HepG2 (cell line): ENCODE data around the gene RAB3D. TPM values are rescaled to one million over a fixed set of nuclear protein-coding genes. Genes with fewer than 3 reads are reported as not detected.

Source experiments
- ATAC-seq: fragments of 200-7000 bp; cut with Tn5 transposase; 3 replicates; pipeline ENCODE4 v1.9.1; 2020; ENCODE audit warnings: mild to moderate bottlenecking, moderate library complexity
- BruUV-seq: library from RNA; stranded (reverse); fragments of 400-500 nt; replicated peaks from 2 replicates; lab custom pipeline; 2021; lab: Mats Ljungman, UMichigan
- CTCF ChIA-PET: fragments of 300-600 bp; formaldehyde crosslinking; extraction: SDS; loops from one replicate; lab custom pipeline; 2021; ENCODE audit warnings: low total read pairs, inconsistent platforms, low intra/inter-chr PET ratio; lab: Yijun Ruan, JAX
- POLR2A ChIA-PET: fragments of 350-600 bp; sonication (Branson Sonifier 250); formaldehyde crosslinking; loops from one replicate; lab custom pipeline; 2020; ENCODE audit warnings: antibody characterized with exemption, inconsistent platforms; lab: Yijun Ruan, JAX
- DNase-seq: peaks from one replicate; pipeline ENCODE4 v3.0.0-alpha.2; 2015; ENCODE audit warnings: low spot score
- FAIRE-seq: peaks from 3 replicates; lab custom pipeline; 2011; peaks lifted over from hg19 to GRCh38; lab: Jason Lieb, UNC
- H2AFZ ChIP-seq: one replicate; pipeline ENCODE4 v1.6.1; 2011; ENCODE audit warnings: low read length, inconsistent platforms
- H3K27ac ChIP-seq: fragments of 300-600 bp; 3 replicates; pipeline ENCODE4 v1.8.0; 2011; ENCODE audit warnings: mixed run types, mild to moderate bottlenecking, mixed read lengths, low read length, inconsistent platforms; ENCODE audit not compliant: insufficient read depth; ENCODE audit errors: extremely low read length
- H3K27me3 ChIP-seq, 2 experiments: fragments of 200-600 bp in 1 of 2; 2 replicates in 1 of 2; 3 replicates in 1 of 2; pipeline versions ENCODE4 v1.6.0 to v1.8.0; 2011; ENCODE audit warnings: low read length in 2 of 2, mild to moderate bottlenecking in 2 of 2, moderate library complexity in 2 of 2, inconsistent platforms in 1 of 2; ENCODE audit not compliant: insufficient read depth in 2 of 2, control insufficient read depth in 1 of 2
- H3K36me3 ChIP-seq, 2 experiments: fragments of 200-600 bp in 1 of 2; replicated peaks in 1 of 2; 2 replicates in 1 of 2; 3 replicates in 1 of 2; pipeline versions ENCODE4 v1.5.1 to v1.8.0; 2011; ENCODE audit warnings: low read length in 2 of 2, inconsistent platforms in 1 of 2; ENCODE audit not compliant: insufficient read depth in 2 of 2, control insufficient read depth in 1 of 2
- H3K4me1 ChIP-seq: 2 replicates; pipeline ENCODE4 v1.5.1; 2012; ENCODE audit warnings: low read length, inconsistent platforms; ENCODE audit not compliant: insufficient read depth
- H3K4me2 ChIP-seq: 2 replicates; pipeline ENCODE4 v1.6.0; 2011; ENCODE audit warnings: low read depth, low read length, inconsistent platforms
- H3K4me3 ChIP-seq, 3 experiments: fragments of 200-600 bp in 1 of 3; sonication (generic), shearing (Covaris generic) in 1 of 3; replicated peaks in 1 of 3; 2 replicates each; pipeline ENCODE4 v1.5.1; 2011 to 2016; ENCODE audit warnings: low read length in 3 of 3, inconsistent platforms in 2 of 3, low read depth in 2 of 3, mild to moderate bottlenecking in 2 of 3, control low read depth in 1 of 3, mixed read lengths in 1 of 3; ENCODE audit not compliant: insufficient read depth in 1 of 3
- H3K79me2 ChIP-seq: one replicate; pipeline ENCODE4 v1.6.1; 2011; ENCODE audit warnings: low read length, inconsistent platforms; ENCODE audit not compliant: insufficient read depth
- H3K9ac ChIP-seq: 2 replicates; pipeline ENCODE4 v1.6.0; 2011; ENCODE audit warnings: mild to moderate bottlenecking, low read depth, low read length, inconsistent platforms; ENCODE audit not compliant: insufficient read depth
- H3K9me3 ChIP-seq: 2 replicates; pipeline ENCODE4 v1.5.1; 2012; ENCODE audit warnings: mild to moderate bottlenecking, low read length
- H4K20me1 ChIP-seq: 2 replicates; pipeline ENCODE4 v1.6.0; 2011; ENCODE audit warnings: inconsistent platforms, mild to moderate bottlenecking, low read length, moderate library complexity; ENCODE audit not compliant: insufficient read depth
- CBX1 ChIP-seq: IDR thresholded peaks from one replicate; pipeline ENCODE4 v1.6.1; 2016; ENCODE audit warnings: antibody characterized with exemption, low read depth
- PPARG ChIP-seq: conservative IDR thresholded peaks from 2 replicates; pipeline ENCODE4 v1.6.1; 2016; ENCODE audit warnings: missing biosample characterization, missing genetic modification reagents
- SRF ChIP-seq: IDR thresholded peaks from 2 replicates; pipeline ENCODE4 v1.6.1; 2011; ENCODE audit warnings: mild to moderate bottlenecking, low read depth, low read length, moderate library complexity
- TARDBP ChIP-seq: sonication (generic); formaldehyde crosslinking; IDR thresholded peaks from 2 replicates; pipeline ENCODE4 v1.8.0; 2022; ENCODE audit warnings: mild to moderate bottlenecking, missing genetic modification reagents
- ZNF615 ChIP-seq: sonication (generic); formaldehyde crosslinking; IDR thresholded peaks from 2 replicates; pipeline ENCODE4 v1.5.0; 2020; ENCODE audit warnings: mild to moderate bottlenecking, missing genetic modification reagents, borderline replicate concordance
- ZNF788 ChIP-seq: sonication (generic); formaldehyde crosslinking; IDR thresholded peaks from 2 replicates; pipeline ENCODE4 v1.5.0; 2020; ENCODE audit warnings: mild to moderate bottlenecking, missing genetic modification reagents, borderline replicate concordance
- WGBS: methylation state at CpG from one replicate; pipeline ENCODE4 v1.1.6; 2017; ENCODE audit warnings: low lambda C conversion rate; 5-methylcytosine and 5-hydroxymethylcytosine counted together
- in situ Hi-C: cut with HindIII; loops from 2 replicates; pipeline ENCODE4 v1.10.0; 2017; ENCODE audit warnings: low pct_unique_long_range_greater_than_20kb; ENCODE audit not compliant: extremely low pct_ligation_motif_present
- intact Hi-C: fragments of 100-400 bp; cut with micrococcal nuclease; formaldehyde crosslinking; loops from one replicate; pipeline ENCODE4 v1.10.0; 2022; ENCODE audit not compliant: unreplicated experiment
- polyA plus RNA-seq, 8 experiments: library from polyadenylated mRNA; depleted of rRNA in 3 of 8; stranded (reverse) in 7 of 8; unstranded in 1 of 8; fragments of >200 nt; fragmentation: Illumina TruSeq in 4 of 8; extraction: Trizol in 4 of 8; gene quantifications; 2 replicates each; pipeline versions ENCODE4 v1.2.1 to v1.2.3, GENCODE V29; 2011 to 2016; ENCODE audit warnings: low read depth in 4 of 8, missing spikeins in 1 of 8, mixed read lengths in 1 of 8; ENCODE audit not compliant: insufficient read depth in 1 of 8
- total RNA-seq, 5 experiments: library from RNA; depleted of rRNA; stranded (reverse); fragments of >200 nt; fragmentation: Illumina TruSeq; extraction: Trizol; gene quantifications; 2 replicates each; pipeline ENCODE4 v1.2.3, GENCODE V29; 2016; ENCODE audit warnings: low read depth in 1 of 5
- TF ChIP-seq, protein P1 (sequence below): sonication (generic); formaldehyde crosslinking; IDR thresholded peaks from 2 replicates; pipeline ENCODE4 v1.5.1; 2020; ENCODE audit warnings: mild to moderate bottlenecking, missing genetic modification reagents
- TF ChIP-seq, protein P2 (sequence below): sonication (generic); formaldehyde crosslinking; IDR thresholded peaks from 2 replicates; pipeline ENCODE4 v1.5.0; 2020; ENCODE audit warnings: mild to moderate bottlenecking, missing genetic modification reagents
- TF ChIP-seq, protein P3 (sequence below), 2 experiments: sonication (generic) in 1 of 2; formaldehyde crosslinking in 1 of 2; IDR thresholded peaks; 2 replicates each; pipeline versions ENCODE4 v1.5.1 to v1.6.1; 2011 to 2020; ENCODE audit warnings: borderline replicate concordance in 1 of 2, low read depth in 1 of 2, low read length in 1 of 2, mild to moderate bottlenecking in 1 of 2, missing genetic modification reagents in 1 of 2, moderate library complexity in 1 of 2

Gene RAB3D
- total and polyA plus RNA-seq, 2 of the 13 experiments (the other 11 are each of a cell fraction or from before 2014, with no cell fraction given) = 2.0 to 16.1 TPM

GRCh38 chr19:11377756-11378155 is 38.3 kb upstream of the RAB3D start:
- no TSS peak for BruUV-seq
- WGBS = 100% methylated on average over 2 of the region's 3 CpGs
- H3K79me2 ChIP-seq = peaks cover 12% of the 10 kb centered on the region
- ATAC-seq (no peak), DNase-seq (no peak), FAIRE-seq (no peak)
- H3K36me3 ChIP-seq = no peaks in the 10 kb centered on the region
- ChIA-PET POLR2A (interaction anchor here (1.1 to 1.3 kb wide), 2 partner anchors 32 to 58 kb away, joined by 3 read pairs; partner anchors contain the start of genes CCDC159, ODAD3, PRKCSH and TMEM205), CTCF (interaction anchor here (0.8 to 2.1 kb wide), 2 partner anchors 63 to 69 kb away, joined by 3 to 10 read pairs; no protein-coding TSS in a partner anchor)
- H3K4me1 ChIP-seq = peaks cover 52% of the 10 kb centered on the region
- intact Hi-C loops = loop anchor here (1.0 to 2.0 kb wide), 2 partner anchors 69 to 105 kb away; no protein-coding TSS in a partner anchor
- TF ChIP-seq TARDBP (CRISPR knock-in tag) = 0 out of 2 replicates have a peak, but pooled peaks have one; percentile 19
- TF ChIP-seq, protein P1, sequence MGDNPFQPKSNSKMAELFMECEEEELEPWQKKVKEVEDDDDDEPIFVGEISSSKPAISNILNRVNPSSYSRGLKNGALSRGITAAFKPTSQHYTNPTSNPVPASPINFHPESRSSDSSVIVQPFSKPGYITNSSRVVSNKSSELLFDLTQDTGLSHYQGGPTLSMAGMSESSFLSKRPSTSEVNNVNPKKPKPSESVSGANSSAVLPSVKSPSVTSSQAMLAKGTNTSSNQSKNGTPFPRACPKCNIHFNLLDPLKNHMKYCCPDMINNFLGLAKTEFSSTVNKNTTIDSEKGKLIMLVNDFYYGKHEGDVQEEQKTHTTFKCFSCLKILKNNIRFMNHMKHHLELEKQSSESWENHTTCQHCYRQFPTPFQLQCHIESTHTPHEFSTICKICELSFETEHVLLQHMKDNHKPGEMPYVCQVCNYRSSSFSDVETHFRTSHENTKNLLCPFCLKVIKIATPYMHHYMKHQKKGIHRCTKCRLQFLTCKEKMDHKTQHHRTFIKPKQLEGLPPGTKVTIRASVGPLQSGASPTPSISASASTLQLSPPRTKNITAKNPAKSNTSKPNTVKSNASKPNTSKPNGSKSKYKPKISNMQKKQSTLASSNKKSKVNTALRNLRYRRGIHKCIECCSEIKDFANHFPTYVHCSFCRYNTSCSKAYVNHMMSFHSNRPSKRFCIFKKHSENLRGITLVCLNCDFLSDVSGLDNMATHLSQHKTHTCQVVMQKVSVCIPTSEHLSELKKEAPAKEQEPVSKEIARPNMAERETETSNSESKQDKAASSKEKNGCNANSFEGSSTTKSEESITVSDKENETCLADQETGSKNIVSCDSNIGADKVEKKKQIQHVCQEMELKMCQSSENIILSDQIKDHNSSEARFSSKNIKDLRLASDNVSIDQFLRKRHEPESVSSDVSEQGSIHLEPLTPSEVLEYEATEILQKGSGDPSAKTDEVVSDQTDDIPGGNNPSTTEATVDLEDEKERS (CRISPR knock-in tag) = no peak
- H3K9ac ChIP-seq = no peak overlapping the region
- H3K4me3 ChIP-seq = no peak overlapping the region
- H3K4me2 ChIP-seq = no peak overlapping the region
- H3K27me3 ChIP-seq = no peaks in the 10 kb centered on the region; a peak in 1 of 5 replicates
- no peaks in the 10 kb centered on the region for H3K9me3 ChIP-seq
- no peaks in the 10 kb centered on the region for H4K20me1 ChIP-seq
- no peak overlapping the region for H2AFZ ChIP-seq
- H3K27ac ChIP-seq = no peak overlapping the region
- in situ Hi-C loops = no loop called here

- no peak for FAIRE-seq
- Histone ChIP-seq H3K79me2 (peaks cover 12% of the 10 kb centered on the region), H3K27ac (no peak overlapping the region), H3K36me3 (no peaks in the 10 kb centered on the region), H3K4me3 (no peak overlapping the region), H3K4me1 (peaks cover 52% of the 10 kb centered on the region), H3K27me3 (no peaks in the 10 kb centered on the region; a peak in 1 of 5 replicates), H3K9ac (no peak overlapping the region), H3K4me2 (peak overlapping the region; percentile 13; the same call in 1 of the 2 replicates), H2AFZ (no peak overlapping the region), H3K9me3 (no peaks in the 10 kb centered on the region), H4K20me1 (no peaks in the 10 kb centered on the region)
- no TSS peak for BruUV-seq
- intact Hi-C loops (no loop called here), in situ Hi-C loops (no loop called here)
- ATAC-seq = no peak
- CTCF ChIA-PET = no interaction called here
- POLR2A ChIA-PET = interaction anchor here (0.7 to 1.4 kb wide), 7 partner anchors 31 to 436 kb away, joined by 3 to 6 read pairs (median 3); partner anchors contain the start of genes ANGPTL8, CCDC159, ODAD3 and PRKCSH
- DNase-seq = no peak
- TF ChIP-seq SRF (no peak), ZNF615 (no peak), ZNF788 (CRISPR knock-in tag) (no peak), PPARG (CRISPR knock-in tag) (no peak), CBX1 (no peak)
- TF ChIP-seq, protein P2, sequence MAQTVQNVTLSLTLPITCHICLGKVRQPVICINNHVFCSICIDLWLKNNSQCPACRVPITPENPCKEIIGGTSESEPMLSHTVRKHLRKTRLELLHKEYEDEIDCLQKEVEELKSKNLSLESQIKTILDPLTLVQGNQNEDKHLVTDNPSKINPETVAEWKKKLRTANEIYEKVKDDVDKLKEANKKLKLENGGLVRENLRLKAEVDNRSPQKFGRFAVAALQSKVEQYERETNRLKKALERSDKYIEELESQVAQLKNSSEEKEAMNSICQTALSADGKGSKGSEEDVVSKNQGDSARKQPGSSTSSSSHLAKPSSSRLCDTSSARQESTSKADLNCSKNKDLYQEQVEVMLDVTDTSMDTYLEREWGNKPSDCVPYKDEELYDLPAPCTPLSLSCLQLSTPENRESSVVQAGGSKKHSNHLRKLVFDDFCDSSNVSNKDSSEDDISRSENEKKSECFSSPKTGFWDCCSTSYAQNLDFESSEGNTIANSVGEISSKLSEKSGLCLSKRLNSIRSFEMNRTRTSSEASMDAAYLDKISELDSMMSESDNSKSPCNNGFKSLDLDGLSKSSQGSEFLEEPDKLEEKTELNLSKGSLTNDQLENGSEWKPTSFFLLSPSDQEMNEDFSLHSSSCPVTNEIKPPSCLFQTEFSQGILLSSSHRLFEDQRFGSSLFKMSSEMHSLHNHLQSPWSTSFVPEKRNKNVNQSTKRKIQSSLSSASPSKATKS = no peak
- TF ChIP-seq, protein P3, sequence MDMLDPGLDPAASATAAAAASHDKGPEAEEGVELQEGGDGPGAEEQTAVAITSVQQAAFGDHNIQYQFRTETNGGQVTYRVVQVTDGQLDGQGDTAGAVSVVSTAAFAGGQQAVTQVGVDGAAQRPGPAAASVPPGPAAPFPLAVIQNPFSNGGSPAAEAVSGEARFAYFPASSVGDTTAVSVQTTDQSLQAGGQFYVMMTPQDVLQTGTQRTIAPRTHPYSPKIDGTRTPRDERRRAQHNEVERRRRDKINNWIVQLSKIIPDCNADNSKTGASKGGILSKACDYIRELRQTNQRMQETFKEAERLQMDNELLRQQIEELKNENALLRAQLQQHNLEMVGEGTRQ (IDR thresholded peaks at IDR 0.05; ENCODE audit: low read depth, low read length) = peak; percentile 77
- TF ChIP-seq, protein P3 (CRISPR knock-in tag; IDR thresholded peaks at IDR 0.05; ENCODE audit: borderline replicate concordance) = peak; percentile 85; the same call in 1 of the 2 replicates
Observed at GRCh38 chr19:11377237-11377636, 37.8 kb upstream of the RAB3D start.
